ENCODE data around the gene ATOSB.

ATOSB gene

GRCh38 chr9:35111001-35111933 lies 4.4 kb downstream of the ATOSB start (continued):
- TF ChIP-seq PRDM10 (tag by site-specific recombination; IDR thresholded peaks at IDR 0.05), result no peak; the same call in 1 of the 2 replicates
- no peak for TF ChIP-seq ZNF148 (tag by site-specific recombination; IDR thresholded peaks at IDR 0.05; ENCODE audit: borderline replicate concordance)
- TF ChIP-seq INSM2 (tag by site-specific recombination; IDR thresholded peaks at IDR 0.05), result no peak
- peak; percentile 98 for TF ChIP-seq KLF10 (tag by site-specific recombination; IDR thresholded peaks at IDR 0.05)
- no peak for TF ChIP-seq ZNF23 (tag by site-specific recombination; IDR thresholded peaks at IDR 0.05; ENCODE audit: borderline replicate concordance)
- peak; percentile 71 for TF ChIP-seq GLIS1 (tag by site-specific recombination; IDR thresholded peaks at IDR 0.05)
- TF ChIP-seq ZBTB26 (tag by site-specific recombination; optimal IDR thresholded peaks at IDR 0.05), result peak; percentile 32
- TF ChIP-seq KLF9 (tag by site-specific recombination; IDR thresholded peaks at IDR 0.05; ENCODE audit: low read depth), result peak; percentile 88
- TF ChIP-seq ZNF37A (tag by site-specific recombination; IDR thresholded peaks at IDR 0.05), result no peak
- TF ChIP-seq ZNF660 (tag by site-specific recombination; IDR thresholded peaks at IDR 0.05), result 0 out of 2 replicates have a peak, but pooled peaks have one; percentile 19
- TF ChIP-seq ZBTB48 (tag by site-specific recombination; IDR thresholded peaks at IDR 0.05), result peak; percentile 98
- peak; percentile 85 for TF ChIP-seq SP2 (tag by site-specific recombination; IDR thresholded peaks at IDR 0.05)
- peak; percentile 66 for TF ChIP-seq ZNF335 (tag by site-specific recombination; conservative IDR thresholded peaks at IDR 0.05)
- TF ChIP-seq SP3 (tag by site-specific recombination; IDR thresholded peaks at IDR 0.05), result peak; percentile 85
- TF ChIP-seq ZNF341 (tag by site-specific recombination; IDR thresholded peaks at IDR 0.05; ENCODE audit: low read depth), result peak; percentile 41
- TF ChIP-seq ZNF555 (tag by site-specific recombination; conservative IDR thresholded peaks at IDR 0.05), result no peak
- TF ChIP-seq KLF8 (tag by site-specific recombination; IDR thresholded peaks at IDR 0.05), result peak; percentile 69
